Subcutaneous abdominal adipose tissue (tissue), 5 donors: Measurements from ENCODE around the gene CYP4Z1.
"Not testable (repeated sequence)": the region's sequence is repeated elsewhere in the genome, so short reads cannot be mapped to it uniquely, and the experiment has no call there.

Source experiments
- H3K27ac ChIP-seq: one replicate; pipeline ENCODE4 v1.7.0; 2013; ENCODE audit warnings: low read depth, mild to moderate bottlenecking, inconsistent platforms, low read length, moderate library complexity
- H3K27me3 ChIP-seq, 5 donors: one replicate each; pipeline ENCODE4 v1.7.0; 2013; ENCODE audit warnings: low read length in 5 of 5, inconsistent platforms in 1 of 5; ENCODE audit not compliant: control insufficient read depth in 5 of 5, insufficient read depth in 4 of 5
- H3K36me3 ChIP-seq, 5 donors: one replicate each; pipeline ENCODE4 v1.7.0; 2013; ENCODE audit warnings: low read length in 5 of 5; ENCODE audit not compliant: control insufficient read depth in 5 of 5, insufficient read depth in 5 of 5
- H3K4me1 ChIP-seq, 5 donors: one replicate each; pipeline ENCODE4 v1.7.0; 2013; ENCODE audit warnings: low read length in 5 of 5, mild to moderate bottlenecking in 3 of 5, moderate library complexity in 1 of 5; ENCODE audit not compliant: control insufficient read depth in 5 of 5, insufficient read depth in 5 of 5
- H3K4me3 ChIP-seq, 5 donors: one replicate each; pipeline ENCODE4 v1.7.0; 2013; ENCODE audit warnings: low read length in 5 of 5, low read depth in 1 of 5
- H3K9ac ChIP-seq, 5 donors: one replicate each; pipeline ENCODE4 v1.7.0; 2013; ENCODE audit warnings: low read length in 5 of 5, mild to moderate bottlenecking in 4 of 5, moderate library complexity in 3 of 5
- H3K9me3 ChIP-seq, 5 donors: one replicate each; pipeline ENCODE4 v1.7.0; 2013; ENCODE audit warnings: low read length in 5 of 5; ENCODE audit not compliant: control insufficient read depth in 5 of 5
- donor health status: healthy.
- donor health status: healthy.
- donor health status: healthy.
- donor health status: healthy.
- donor health status: healthy.

The CYP4Z1 gene

GRCh38 chr1:47147047-47147785 is 80.2 kb downstream of the CYP4Z1 start:
- no peak overlapping the region for H3K9ac ChIP-seq
- no peaks in the 10 kb centered on the region for H3K36me3 ChIP-seq
- no peaks in the 10 kb centered on the region for H3K9me3 ChIP-seq
- no peaks in the 10 kb centered on the region for H3K4me1 ChIP-seq
- H3K4me3 ChIP-seq, result no peak overlapping the region
- H3K27me3 ChIP-seq, result peaks cover 0 to 10% (median 0%) of the 10 kb centered on the region in 5 donors
- no peak overlapping the region for H3K27ac ChIP-seq

GRCh38 chr1:47149162-47149561 is 82.1 kb downstream of the CYP4Z1 start:
- H3K27me3 ChIP-seq, result peaks cover 0 to 14% (median 0%) of the 10 kb centered on the region in 5 donors
- not testable (repeated sequence) for H3K27ac ChIP-seq, H3K4me1 ChIP-seq, H3K4me3 ChIP-seq, H3K9me3 ChIP-seq, H3K36me3 ChIP-seq, H3K9ac ChIP-seq

GRCh38 chr1:47156457-47156856 is 89.4 kb downstream of the CYP4Z1 start:
- not testable (repeated sequence) for H3K36me3 ChIP-seq, H3K9ac ChIP-seq, H3K27me3 ChIP-seq, H3K4me1 ChIP-seq, H3K27ac ChIP-seq, H3K4me3 ChIP-seq, H3K9me3 ChIP-seq

DNA sequence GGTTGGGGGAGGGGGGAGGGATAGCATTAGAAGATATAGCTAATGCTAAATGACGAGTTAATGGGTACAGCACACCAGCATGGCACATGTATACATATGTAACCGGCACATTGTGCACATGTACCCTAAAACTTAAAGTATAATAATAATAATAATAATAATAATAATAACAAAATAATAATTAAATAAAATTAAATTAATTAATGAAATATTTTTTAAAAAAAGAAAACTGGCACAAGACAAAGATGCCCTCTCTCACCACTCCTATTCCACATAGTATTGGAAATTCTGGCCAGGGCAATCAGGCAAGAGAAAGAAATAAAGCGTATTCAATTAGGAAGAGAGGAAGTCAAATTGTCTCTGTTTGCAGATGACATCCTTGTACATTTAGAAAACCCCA is 90.9 kb downstream of the CYP4Z1 start:
- not testable (repeated sequence) for H3K4me3 ChIP-seq, H3K9me3 ChIP-seq, H3K27me3 ChIP-seq, H3K9ac ChIP-seq, H3K27ac ChIP-seq, H3K4me1 ChIP-seq, H3K36me3 ChIP-seq

DNA sequence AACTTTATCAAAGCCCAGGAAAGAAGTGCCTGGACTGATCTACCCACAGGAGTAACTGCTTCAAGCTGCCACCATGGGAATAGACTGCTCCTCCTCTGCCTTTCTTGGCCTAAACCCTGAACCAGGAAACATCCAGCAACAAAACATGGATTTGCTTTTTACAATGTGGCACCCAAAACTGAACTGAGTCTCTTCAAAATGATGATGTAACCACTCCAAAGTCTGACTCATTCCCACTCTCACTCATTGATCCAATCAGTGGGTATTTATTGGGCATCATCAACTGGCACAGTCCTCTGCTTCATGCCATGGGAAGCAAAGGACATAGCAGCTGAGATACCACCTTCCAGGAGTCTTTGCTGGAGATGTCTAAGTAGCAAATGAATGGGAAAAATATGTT is 93.7 kb downstream of the CYP4Z1 start:
- no peak overlapping the region for H3K27ac ChIP-seq
- H3K4me3 ChIP-seq, result no peak overlapping the region
- H3K9ac ChIP-seq, result no peak overlapping the region
- peaks cover 0 to 5% (median 3%) of the 10 kb centered on the region in 5 donors for H3K9me3 ChIP-seq
- H3K4me1 ChIP-seq, result no peaks in the 10 kb centered on the region
- no peaks in the 10 kb centered on the region for H3K36me3 ChIP-seq
- H3K27me3 ChIP-seq, result peaks cover 0 to 2% (median 0%) of the 10 kb centered on the region in 5 donors

DNA sequence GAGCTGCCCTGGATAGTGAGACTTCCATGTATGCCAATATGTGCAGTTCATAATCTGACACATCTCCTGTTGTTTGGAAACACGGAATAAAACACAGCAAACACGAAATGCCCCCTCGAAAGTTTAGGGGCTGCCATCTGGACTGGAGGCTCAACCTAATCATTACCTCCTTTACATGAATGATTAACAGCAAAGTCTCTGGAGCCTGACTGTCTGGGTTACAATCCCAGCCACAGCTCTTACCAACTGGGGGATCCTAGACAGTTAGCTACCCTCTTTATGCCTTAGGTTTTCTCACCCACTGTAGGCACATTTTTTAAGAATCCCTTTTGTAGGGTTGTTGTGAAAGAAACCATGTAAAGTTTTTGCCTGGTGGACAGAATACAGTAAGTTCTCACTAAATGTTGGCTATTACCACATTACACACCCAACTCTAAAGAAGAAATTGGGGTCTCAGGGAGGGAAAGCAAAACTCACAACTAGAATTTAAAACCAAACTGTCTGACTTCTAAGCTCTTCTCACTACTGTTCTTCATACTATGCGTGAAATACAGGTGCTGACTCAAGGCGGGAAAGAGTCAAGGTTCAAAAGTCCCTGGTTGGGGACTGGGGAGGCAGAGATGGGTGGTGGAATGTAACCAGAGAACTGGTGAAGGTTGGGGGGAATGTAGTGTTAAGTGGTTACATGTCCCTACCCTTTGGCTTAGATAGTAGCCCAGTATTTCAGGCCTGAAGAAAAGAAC is 94.4 kb downstream of the CYP4Z1 start:
- Histone ChIP-seq H3K27ac (no peak overlapping the region), H3K4me1 (no peaks in the 10 kb centered on the region), H3K36me3 (no peaks in the 10 kb centered on the region)

DNA sequence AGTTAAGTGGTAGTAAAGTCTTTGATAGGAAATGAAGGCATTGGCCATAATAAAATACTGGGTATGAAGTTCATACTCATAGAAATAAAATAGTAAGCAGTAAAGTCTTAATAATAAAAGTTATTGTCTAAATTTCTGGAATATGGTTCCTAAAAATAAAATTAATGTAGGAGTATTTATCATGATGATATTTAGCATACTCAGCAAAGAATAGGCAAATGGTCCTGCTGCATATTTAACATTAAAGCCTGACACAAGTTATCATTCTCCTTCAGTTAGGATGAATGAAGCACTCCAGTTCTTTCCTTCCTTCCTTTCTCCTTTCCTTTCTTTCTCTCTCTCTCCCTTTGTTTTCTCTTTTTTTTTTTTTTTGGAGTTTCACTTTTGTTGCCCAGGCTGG is 97.5 kb downstream of the CYP4Z1 start:
- H3K4me3 ChIP-seq, result no peak overlapping the region
- H3K27me3 ChIP-seq, result peaks cover 0 to 2% (median 0%) of the 10 kb centered on the region in 5 donors
- peaks cover 0 to 5% (median 3%) of the 10 kb centered on the region in 5 donors for H3K9me3 ChIP-seq
- H3K27ac ChIP-seq, result no peak overlapping the region
- no peaks in the 10 kb centered on the region for H3K36me3 ChIP-seq
- no peaks in the 10 kb centered on the region for H3K4me1 ChIP-seq
- no peak overlapping the region for H3K9ac ChIP-seq

More for the DNA sequence above, 94.4 kb downstream of the CYP4Z1 start:
- Histone ChIP-seq H3K9ac (no peak overlapping the region), H3K9me3 (peaks cover 0 to 5% (median 3%) of the 10 kb centered on the region in 5 donors), H3K27me3 (peaks cover 0 to 2% (median 0%) of the 10 kb centered on the region in 5 donors), H3K4me3 (no peak overlapping the region)
